ENCODE results near the gene HAPSTR1. TPM values are rescaled to one million over a fixed set of nuclear protein-coding genes. Genes with fewer than 3 reads are reported as not detected.

Gene HAPSTR1
- total and polyA plus RNA-seq, 2 of the 4 experiments (the other 2 are of a cell fraction), result 22.2 to 56.5 TPM

DNA sequence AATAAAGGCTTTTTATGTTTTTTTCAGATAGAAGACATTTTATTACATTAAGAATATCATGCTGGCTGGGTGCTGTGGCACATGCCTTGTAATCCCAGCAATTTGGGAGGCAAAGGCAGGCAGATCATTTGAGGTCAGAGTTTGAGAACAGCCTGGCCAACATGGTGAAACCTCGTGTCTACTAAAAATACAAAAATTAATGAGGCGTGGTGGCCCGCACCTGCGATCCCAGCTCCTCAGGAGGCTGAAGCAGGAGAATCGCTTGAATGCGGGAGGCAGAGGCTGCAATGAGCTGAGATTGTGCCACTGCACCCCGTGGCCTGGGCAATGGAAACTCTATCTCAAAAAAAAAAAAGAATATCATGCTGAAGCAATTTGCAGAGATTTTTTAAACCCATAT, 29.1 kb upstream of the HAPSTR1 start:
- Histone ChIP-seq H3K27me3 (ENCODE audit: control insufficient read depth, insufficient read depth, low read length) (no peaks in the 10 kb centered on the region), H3K4me1 (ENCODE audit: control insufficient read depth, insufficient read depth, low read length) (peaks cover 7% of the 10 kb centered on the region), H2BK15ac (ENCODE audit: low read depth, low read length) (no peak overlapping the region), H4K5ac (ENCODE audit: low read depth, low read length) (no peak overlapping the region), H3K4me2 (ENCODE audit: low read depth, low read length) (no peak overlapping the region), H3K9me3 (ENCODE audit: control insufficient read depth, insufficient read depth, low read length) (no peaks in the 10 kb centered on the region), H4K20me1 (ENCODE audit: insufficient read depth, low read length) (no peaks in the 10 kb centered on the region), H2AFZ (replicated peaks; ENCODE audit: low read length, poor library complexity) (no peak overlapping the region), H4K91ac (ENCODE audit: insufficient read depth, low read depth, low read length) (no peak overlapping the region), H3K56ac (ENCODE audit: extremely low read depth, insufficient read depth, low read length) (no peak overlapping the region), H2AK5ac (ENCODE audit: low read depth, low read length) (no peak overlapping the region), H3K9ac (ENCODE audit: low read depth, low read length) (no peak overlapping the region), H3K4ac (ENCODE audit: low read depth, low read length) (peak overlapping the region; percentile 35; the same call in 1 of the 2 replicates), H2AK9ac (replicated peaks; ENCODE audit: low read depth, low read length, poor library complexity) (no peak overlapping the region), H3K14ac (replicated peaks; ENCODE audit: low read depth, low read length) (no peak overlapping the region), H2BK20ac (ENCODE audit: low read depth, low read length) (peak overlapping the region; percentile 56; the same call in 1 of the 2 replicates), H4K8ac (ENCODE audit: low read depth in 2 of 2, low read length in 2 of 2) (no peak overlapping the region), H2BK120ac (ENCODE audit: low read depth, low read length) (no peak overlapping the region), H3K4me3 (ENCODE audit: insufficient read depth, low read depth, low read length) (no peak overlapping the region), H2BK5ac (ENCODE audit: low read depth, low read length, poor library complexity, severe bottlenecking) (no peak overlapping the region), H3K9me1 (ENCODE audit: insufficient read depth, low read length) (no peaks in the 10 kb centered on the region), H3K23ac (ENCODE audit: low read depth, low read length) (no peak overlapping the region), H3K79me1 (ENCODE audit: low read depth in 1 of 2, low read length in 2 of 2) (no peaks in the 10 kb centered on the region; a peak in 2 of 4 replicates), H3K18ac (ENCODE audit: low read depth, low read length) (no peak overlapping the region), H3K27ac (ENCODE audit: insufficient read depth, low read length) (no peak overlapping the region), H3K36me3 (ENCODE audit: control insufficient read depth, insufficient read depth, low read length) (no peaks in the 10 kb centered on the region)
- POLR2A ChIA-PET (ENCODE audit: unreplicated experiment), result no interaction called here
- in situ Hi-C loops (cut with MboI; ENCODE audit: low sequenced_read_pairs) (no loop called here), dilution Hi-C loops (cut with HindIII; ENCODE audit: low sequenced_read_pairs, unreplicated experiment) (no loop called here), intact Hi-C loops (cut with micrococcal nuclease) (no loop called here)
- ATAC-seq (ENCODE audit: low read depth) (no peak), DNase-seq (no peak)
- BruUV-seq (replicated peaks), result no TSS peak
- CTCF ChIA-PET, result no interaction called here
- 92% methylated on average over 2 of the region's 7 CpGs; no CpG with 5 or more reads in 1 of the 2 experiments for WGBS, 2 experiments (ENCODE audit: extremely low coverage in 2 of 2, insufficient read length in 1 of 2)
- TF ChIP-seq CHD1 (IDR thresholded peaks at IDR 0.05; ENCODE audit: low read depth, low read length) (no peak), BHLHE40 (IDR thresholded peaks at IDR 0.05; ENCODE audit: low read depth, low read length) (no peak), POLR2A (IDR thresholded peaks at IDR 0.05; ENCODE audit: low read depth, low read length) (no peak)

All from IMR-90 (cell line).